Psoas muscle (tissue), 8 donors: ENCODE measurements around the gene HOXC13. TPM values are rescaled to one million over a fixed set of nuclear protein-coding genes. Genes with fewer than 3 reads are reported as not detected.

Experiments used
- ATAC-seq, 4 donors: fragments of 200-7000 bp; cut with Tn5 transposase; one replicate each; pipeline ENCODE4 v1.9.1; 2020; ENCODE audit warnings: moderate library complexity in 3 of 4, mild to moderate bottlenecking in 2 of 4
- DNase-seq, 2 donors: peaks; one replicate each; pipeline ENCODE4 v3.0.0-alpha.2; 2020
- H3K27ac ChIP-seq: fragments of 200-600 bp; one replicate; pipeline ENCODE4 v1.8.0; 2022
- H3K27me3 ChIP-seq, 3 donors: fragments of 200-600 bp in 1 of 3; one replicate each; pipeline versions ENCODE4 v1.6.1 to v1.8.0; 2013 to 2022; ENCODE audit warnings: low read length in 2 of 3, mild to moderate bottlenecking in 2 of 3, moderate library complexity in 1 of 3; ENCODE audit not compliant: insufficient read depth in 3 of 3
- H3K36me3 ChIP-seq, 2 donors: fragments of 200-600 bp in 1 of 2; one replicate each; pipeline versions ENCODE4 v1.6.1 to v1.8.0; 2013 to 2022; ENCODE audit warnings: low read depth in 1 of 2, mild to moderate bottlenecking in 1 of 2, moderate library complexity in 1 of 2; ENCODE audit not compliant: insufficient read depth in 1 of 2
- H3K4me1 ChIP-seq: fragments of 200-600 bp; one replicate; pipeline ENCODE4 v1.8.0; 2022
- H3K4me3 ChIP-seq: fragments of 200-600 bp; one replicate; pipeline ENCODE4 v1.8.0; 2022; ENCODE audit warnings: mild to moderate bottlenecking
- H3K9me3 ChIP-seq: fragments of 200-600 bp; one replicate; pipeline ENCODE4 v1.8.0; 2022
- CTCF ChIP-seq: fragments of 200-600 bp; IDR thresholded peaks from one replicate; pipeline ENCODE4 v1.8.0; 2022; ENCODE audit warnings: antibody characterized with exemption
- WGBS, 3 donors: extraction: QIAGEN DNeasy Blood & Tissue Kit; methylation state at CpG; one replicate each; pipeline versions ENCODE4 v1.1.6 to v1.1.7; 2013; 5-methylcytosine and 5-hydroxymethylcytosine counted together
- intact Hi-C, 2 donors: fragments of 100-400 bp; cut with DNase I; formaldehyde crosslinking; loops; one replicate each; pipeline versions ENCODE4 v1.11.0 to v1.14.2; 2022
- polyA plus RNA-seq, 3 donors: library from polyadenylated mRNA; stranded (reverse); fragments of 200-250 nt; gene quantifications; one replicate each; pipeline ENCODE4 v1.2.3, GENCODE V29; 2013
- total RNA-seq, 4 donors: library from RNA; stranded (reverse); fragmentation: NEBNext Ultra II Directional in 2 of 4; extraction: Animal tissue kit (Norgen Biotek cat#: 25700) in 2 of 4; gene quantifications; one replicate each; pipeline versions ENCODE4 v1.2.1 to v1.2.4, GENCODE V29; 2021 to 2023
- donor health status: healthy with polysubstance abuse.
- donor health status: DM: no; HTN: no; CAD: no; lungs with moderate emphysema.
- donor health status: Bipolar disorder and iron deficiency.
- donor health status: healthy.
- donor health status: DM: yes; HTN: yes; CAD: no.
- donor health status: DM: no; HTN: no; CAD: no.
- donor health status: DM: no; HTN: no; CAD: no.
- donor health status: DM: yes; HTN: yes; CAD: no.

Gene HOXC13
- total and polyA plus RNA-seq, 7 donors = 0.23 TPM; not detected in 6

- TF ChIP-seq CTCF = no peak
- Histone ChIP-seq H3K4me3 (no peak overlapping the region), H3K9me3 (no peaks in the 10 kb centered on the region), H3K36me3 (no peaks in the 10 kb centered on the region), H3K27me3 (peaks cover 0 to 98% (median 30%) of the 10 kb centered on the region in 3 donors), H3K4me1 (peaks cover 4% of the 10 kb centered on the region), H3K27ac (no peak overlapping the region)
- 53 to 60% (median 53%) methylated on average over 58 to 72 of the region's 72 CpGs for WGBS, 3 donors
- ATAC-seq (peak in 2 of 4 donors; percentile 25 to 43), DNase-seq (peak in 1 of 2 donors; percentile 54)
- intact Hi-C loops = loop anchor here in 1 of 2 donors (10.0 kb wide), 1 partner anchor 266 kb away; no protein-coding TSS in a partner anchor
Measured at GRCh38 chr12:53961025-53961761, 22.6 kb downstream of the HOXC13 start.

GRCh38 chr12:53963005-53963404, 24.4 kb downstream of the HOXC13 start:
- intact Hi-C loops = loop anchor here in 1 of 2 donors (10.0 kb wide), 1 partner anchor 268 kb away; no protein-coding TSS in a partner anchor

GRCh38 chr12:53963434-53964314, 25.0 kb downstream of the HOXC13 start:
- no peak for ATAC-seq
- TF ChIP-seq CTCF = no peak
- H3K27ac ChIP-seq = no peak overlapping the region
- intact Hi-C loops = loop anchor here in 1 of 2 donors (10.0 kb wide), 1 partner anchor 269 kb away; no protein-coding TSS in a partner anchor
- H3K4me3 ChIP-seq = no peak overlapping the region
- peaks cover 4% of the 10 kb centered on the region for H3K4me1 ChIP-seq
- H3K36me3 ChIP-seq = no peaks in the 10 kb centered on the region
- H3K27me3 ChIP-seq = peaks cover 0 to 96% (median 30%) of the 10 kb centered on the region in 3 donors
- no peaks in the 10 kb centered on the region for H3K9me3 ChIP-seq
- WGBS, 3 donors = 51 to 63% (median 52%) methylated on average over 38 of the region's 38 CpGs
- DNase-seq = peak in 1 of 2 donors; percentile 30

More at GRCh38 chr12:53963005-53963404, 24.4 kb downstream of the HOXC13 start:
- 64 to 73% (median 66%) methylated on average over 7 of the region's 7 CpGs for WGBS, 3 donors
- Histone ChIP-seq H3K27ac (no peak overlapping the region), H3K27me3 (peaks cover 0 to 98% (median 29%) of the 10 kb centered on the region in 3 donors), H3K4me1 (peaks cover 4% of the 10 kb centered on the region), H3K36me3 (no peaks in the 10 kb centered on the region), H3K4me3 (no peak overlapping the region), H3K9me3 (no peaks in the 10 kb centered on the region)
- no peak for ATAC-seq
- DNase-seq = no peak
- no peak for TF ChIP-seq CTCF

GRCh38 chr12:53964315-53964713, 25.7 kb downstream of the HOXC13 start:
- Histone ChIP-seq H3K27me3 (peaks cover 0 to 89% (median 30%) of the 10 kb centered on the region in 3 donors), H3K27ac (no peak overlapping the region), H3K36me3 (no peaks in the 10 kb centered on the region), H3K4me3 (no peak overlapping the region), H3K4me1 (peaks cover 4% of the 10 kb centered on the region), H3K9me3 (no peaks in the 10 kb centered on the region)
- intact Hi-C loops = loop anchor here in 1 of 2 donors (10.0 kb wide), 1 partner anchor 270 kb away; no protein-coding TSS in a partner anchor
- ATAC-seq (no peak), DNase-seq (no peak)
- WGBS, 3 donors = 64 to 67% (median 64%) methylated on average over 2 of the region's 2 CpGs
- no peak for TF ChIP-seq CTCF
